Nephron progenitor cell (in vitro differentiated cells): Measurements from ENCODE around the gene ZMYM2.

Experiments
- DNase-seq: peaks from one replicate; pipeline ENCODE4 v3.0.0; 2021
- H3K27ac Mint-ChIP-seq: 2 replicates; pipeline ENCODE4 v1.8.0; 2021; ENCODE audit warnings: mild to moderate bottlenecking, moderate library complexity, mixed read lengths
- H3K27me3 Mint-ChIP-seq: 2 replicates; pipeline ENCODE4 v1.8.0; 2021; ENCODE audit warnings: mild to moderate bottlenecking, low read depth, mixed read lengths; ENCODE audit not compliant: poor library complexity
- H3K36me3 Mint-ChIP-seq: 2 replicates; pipeline ENCODE4 v1.8.0; 2021; ENCODE audit warnings: low read depth, mixed read lengths
- H3K4me1 Mint-ChIP-seq: 2 replicates; pipeline ENCODE4 v1.8.0; 2021; ENCODE audit warnings: mixed read lengths
- H3K4me3 Mint-ChIP-seq: 2 replicates; pipeline ENCODE4 v1.8.0; 2021; ENCODE audit warnings: mild to moderate bottlenecking, moderate library complexity, mixed read lengths
- H3K9me3 Mint-ChIP-seq: 2 replicates; pipeline ENCODE4 v1.8.0; 2021; ENCODE audit warnings: mild to moderate bottlenecking, moderate library complexity, mixed read lengths
- TF ChIP-seq, protein P1 (sequence below): fragments of 200-600 bp; sonication (generic); IDR thresholded peaks from 2 replicates; pipeline ENCODE4 v1.5.0; 2021; ENCODE audit warnings: antibody characterized with exemption

The ZMYM2 gene

DNA sequence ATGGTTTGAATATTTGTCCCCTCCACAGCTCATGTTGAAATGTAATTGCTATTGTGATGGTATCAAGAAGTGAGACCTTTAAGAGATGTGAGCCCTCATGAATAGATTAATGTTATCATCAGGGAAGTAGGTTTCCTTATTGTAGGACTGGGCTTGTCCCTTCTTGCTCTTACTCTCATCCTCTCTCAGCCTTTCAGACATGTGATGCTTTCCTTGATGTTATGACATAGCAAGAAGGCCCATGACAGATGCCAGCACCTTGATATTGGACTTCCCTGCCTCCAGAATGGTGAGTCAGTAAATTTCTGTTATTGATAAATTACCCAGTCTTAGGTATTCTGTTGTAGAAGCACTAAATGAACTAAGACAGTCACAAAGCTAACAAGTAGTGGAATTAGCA, 5.7 kb upstream of the ZMYM2 start:
- DNase-seq: no peak
- Mint-ChIP-seq H3K27ac (no peak overlapping the region), H3K4me3 (no peak overlapping the region), H3K36me3 (peaks cover 5% of the 10 kb centered on the region), H3K9me3 (peaks cover 15% of the 10 kb centered on the region), H3K27me3 (peaks cover 5% of the 10 kb centered on the region), H3K4me1 (no peaks in the 10 kb centered on the region)
- TF ChIP-seq, protein P1, sequence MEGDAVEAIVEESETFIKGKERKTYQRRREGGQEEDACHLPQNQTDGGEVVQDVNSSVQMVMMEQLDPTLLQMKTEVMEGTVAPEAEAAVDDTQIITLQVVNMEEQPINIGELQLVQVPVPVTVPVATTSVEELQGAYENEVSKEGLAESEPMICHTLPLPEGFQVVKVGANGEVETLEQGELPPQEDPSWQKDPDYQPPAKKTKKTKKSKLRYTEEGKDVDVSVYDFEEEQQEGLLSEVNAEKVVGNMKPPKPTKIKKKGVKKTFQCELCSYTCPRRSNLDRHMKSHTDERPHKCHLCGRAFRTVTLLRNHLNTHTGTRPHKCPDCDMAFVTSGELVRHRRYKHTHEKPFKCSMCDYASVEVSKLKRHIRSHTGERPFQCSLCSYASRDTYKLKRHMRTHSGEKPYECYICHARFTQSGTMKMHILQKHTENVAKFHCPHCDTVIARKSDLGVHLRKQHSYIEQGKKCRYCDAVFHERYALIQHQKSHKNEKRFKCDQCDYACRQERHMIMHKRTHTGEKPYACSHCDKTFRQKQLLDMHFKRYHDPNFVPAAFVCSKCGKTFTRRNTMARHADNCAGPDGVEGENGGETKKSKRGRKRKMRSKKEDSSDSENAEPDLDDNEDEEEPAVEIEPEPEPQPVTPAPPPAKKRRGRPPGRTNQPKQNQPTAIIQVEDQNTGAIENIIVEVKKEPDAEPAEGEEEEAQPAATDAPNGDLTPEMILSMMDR: no peak

DNA sequence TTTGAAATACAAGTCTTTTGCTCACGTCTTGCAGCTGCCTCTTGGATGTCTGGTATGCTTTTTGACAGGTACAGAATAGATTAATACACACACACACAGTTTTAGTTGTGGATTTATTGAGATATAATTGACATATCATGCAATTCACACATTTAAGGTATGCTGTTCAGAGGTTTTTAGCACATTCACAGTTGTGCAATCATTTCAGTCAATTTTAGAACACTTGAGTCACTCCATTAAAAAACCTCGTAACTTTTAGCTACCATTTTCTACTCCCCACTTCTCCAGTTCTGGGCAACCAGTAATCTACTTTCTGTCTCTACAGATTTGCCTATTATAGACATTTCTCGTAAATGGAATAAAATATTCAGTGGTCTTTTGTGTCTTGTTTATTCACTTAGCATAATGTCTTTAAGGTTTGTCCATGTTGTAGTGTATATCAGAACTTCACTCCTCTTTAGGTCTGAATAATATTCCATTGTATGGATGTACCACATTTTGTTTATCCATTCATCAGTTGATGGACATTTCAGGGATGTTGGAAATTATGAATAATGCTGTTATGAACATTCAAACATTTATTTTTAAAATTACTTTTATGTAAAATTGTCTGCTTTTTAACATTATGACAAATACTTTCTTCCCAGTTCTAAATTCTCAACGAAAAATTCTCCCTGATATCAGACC, 2.5 kb upstream of the ZMYM2 start:
- TF ChIP-seq, protein P1: no peak
- Mint-ChIP-seq H3K9me3 (peaks cover 15% of the 10 kb centered on the region), H3K4me3 (no peak overlapping the region), H3K36me3 (peaks cover 10% of the 10 kb centered on the region), H3K27me3 (peaks cover 2% of the 10 kb centered on the region), H3K27ac (no peak overlapping the region), H3K4me1 (peaks cover 9% of the 10 kb centered on the region)
- DNase-seq: no peak

- peak; percentile 67 for DNase-seq
- Mint-ChIP-seq H3K27me3 (peaks cover 2% of the 10 kb centered on the region), H3K9me3 (peaks cover 15% of the 10 kb centered on the region), H3K4me3 (peak overlapping the region; percentile 77), H3K4me1 (peaks cover 21% of the 10 kb centered on the region), H3K36me3 (peaks cover 21% of the 10 kb centered on the region), H3K27ac (peak overlapping the region; percentile 85)
- TF ChIP-seq, protein P1: peak; percentile 78
Observed at GRCh38 chr13:19957320-19958154, 990 bp upstream of the ZMYM2 start.

DNA sequence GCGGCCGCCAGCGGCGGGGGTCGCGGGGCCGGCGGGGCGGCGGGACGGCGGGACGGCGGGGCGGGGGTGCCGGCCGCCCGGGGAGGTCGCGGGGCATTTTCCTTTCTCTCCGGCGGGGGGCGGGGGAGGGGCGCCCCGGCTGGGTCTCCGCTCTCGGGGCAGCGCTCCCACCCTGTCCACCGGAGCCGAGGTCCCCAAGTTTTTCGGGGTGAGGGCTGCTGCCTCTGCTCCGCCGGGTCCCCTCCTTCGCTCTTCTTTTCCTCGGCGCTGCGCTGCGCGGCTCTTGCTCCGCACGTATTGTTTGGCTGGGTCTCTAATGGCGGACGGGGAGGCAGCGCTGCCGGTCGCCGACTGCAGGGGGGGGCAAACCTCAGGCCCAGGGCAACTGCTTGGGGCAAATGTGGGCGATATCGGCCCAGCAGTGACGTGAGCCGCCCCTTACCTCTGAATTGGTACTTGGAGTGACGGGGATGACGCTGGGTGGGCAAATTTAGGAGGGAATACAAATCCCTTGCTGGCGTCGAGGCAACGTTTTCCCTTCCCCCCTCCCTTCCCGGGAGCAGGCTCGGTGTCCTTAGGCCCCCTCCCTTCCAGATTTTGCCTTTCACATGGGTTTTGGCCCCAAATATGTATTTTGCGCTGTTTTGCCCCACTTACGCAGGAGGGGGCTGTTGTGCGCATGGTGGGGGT, 759 bp downstream of the ZMYM2 start:
- H3K27ac Mint-ChIP-seq: peak overlapping the region; percentile 98
- TF ChIP-seq, protein P1: no peak
- peak; percentile 58 for DNase-seq
- H3K27me3 Mint-ChIP-seq: peaks cover under 1% of the 10 kb centered on the region
- peak overlapping the region; percentile 96 for H3K4me3 Mint-ChIP-seq
- peaks cover 15% of the 10 kb centered on the region for H3K9me3 Mint-ChIP-seq
- H3K36me3 Mint-ChIP-seq: peaks cover 31% of the 10 kb centered on the region
- H3K4me1 Mint-ChIP-seq: peaks cover 21% of the 10 kb centered on the region

DNA sequence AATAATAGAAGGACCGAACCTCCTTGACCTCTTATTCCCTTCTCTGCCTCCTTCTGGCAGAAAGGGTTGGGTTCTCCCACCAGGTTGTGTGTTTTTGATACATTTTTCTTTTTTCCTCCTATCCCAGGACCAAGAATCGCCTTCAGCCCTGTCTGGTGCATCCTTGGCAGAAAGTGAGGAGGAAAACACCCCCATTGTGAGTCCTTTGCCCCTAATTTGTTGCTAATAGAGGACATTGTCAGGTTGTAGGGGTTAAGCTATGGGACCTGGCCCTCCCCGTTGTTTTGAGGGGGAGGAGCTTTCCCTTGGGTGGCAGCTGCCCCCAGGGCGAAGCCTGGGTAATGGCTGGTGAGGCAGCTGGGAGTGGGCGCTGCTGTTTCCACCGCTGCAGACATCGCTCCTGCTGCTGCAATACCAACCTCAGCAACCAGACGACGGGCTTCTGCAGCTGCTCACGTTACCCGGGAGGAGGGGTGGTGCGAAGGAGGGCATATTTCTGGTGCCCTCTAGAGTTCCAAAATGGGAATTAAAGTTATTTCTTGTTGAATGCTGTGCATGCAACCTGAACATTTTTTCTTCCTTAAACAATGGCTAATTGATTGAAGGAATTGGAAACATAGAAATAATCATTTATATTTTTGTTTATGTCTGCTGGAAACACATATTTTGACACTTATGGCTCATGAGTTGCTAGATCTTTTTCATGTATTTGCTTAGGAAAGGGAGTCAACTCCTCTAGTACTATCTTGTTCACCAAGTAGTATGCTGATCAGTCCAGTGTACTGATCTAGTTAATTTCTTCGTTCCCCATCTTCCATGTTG, 1.5 kb downstream of the ZMYM2 start:
- Mint-ChIP-seq H3K4me3 (peak overlapping the region; percentile 96), H3K27me3 (no peaks in the 10 kb centered on the region), H3K36me3 (peaks cover 39% of the 10 kb centered on the region), H3K27ac (peak overlapping the region; percentile 98), H3K9me3 (peaks cover 15% of the 10 kb centered on the region), H3K4me1 (peaks cover 21% of the 10 kb centered on the region)
- TF ChIP-seq, protein P1: peak; percentile 80
- DNase-seq: peak; percentile 77
